PC-3 (cell line): Measurements from ENCODE around the gene AGRP.

ENCODE experiments used
- CTCF ChIP-seq: fragments of 300-600 bp; sonication (generic); conservative IDR thresholded peaks from 2 replicates; pipeline ENCODE4 v1.5.1; 2017; ENCODE audit warnings: antibody characterized with exemption, low read depth, mild to moderate bottlenecking, low read length
- EZH2 ChIP-seq: fragments of 300-600 bp; sonication (generic); IDR thresholded peaks from one replicate; pipeline ENCODE4 v1.6.1; 2017; ENCODE audit warnings: antibody characterized with exemption, mild to moderate bottlenecking, low read length; ENCODE audit not compliant: unreplicated experiment

- TF ChIP-seq CTCF, result no peak
- no peak for TF ChIP-seq EZH2
These were observed 19.7 kb downstream of the AGRP start for GRCh38 chr16:67463691-67464090.
